ENCODE data around the gene KRT12.

The KRT12 gene

DNA sequence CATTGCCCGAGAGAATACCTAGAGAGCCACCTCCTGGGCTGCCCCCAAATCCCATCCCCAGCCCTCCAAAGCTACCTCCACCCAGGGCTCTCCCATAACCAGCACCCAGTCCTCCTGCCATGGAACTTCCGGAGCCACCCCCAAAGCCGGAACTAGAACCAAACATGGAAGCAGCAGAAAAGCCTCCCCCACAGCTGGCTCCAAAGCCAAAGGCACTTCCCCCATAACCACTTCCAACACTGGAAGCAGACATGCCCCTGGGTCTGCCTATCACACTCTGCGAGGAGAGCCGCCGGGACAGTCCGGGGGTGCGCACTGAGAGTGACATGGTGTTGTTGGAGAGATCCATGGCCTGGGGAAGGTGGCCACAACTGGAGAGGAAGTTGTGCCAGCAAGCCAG lies at the start of gene KRT12:
Gene KRT12 (minus strand): TSS at position 386 of the 400 bp plus-strand sequence. CDS start 37 bp downstream, at position 349.
- DNase-seq, result no peak

GRCh38 chr17:40916366-40916765 lies 49.3 kb upstream of the KRT12 start:
- no peak for DNase-seq

DNA sequence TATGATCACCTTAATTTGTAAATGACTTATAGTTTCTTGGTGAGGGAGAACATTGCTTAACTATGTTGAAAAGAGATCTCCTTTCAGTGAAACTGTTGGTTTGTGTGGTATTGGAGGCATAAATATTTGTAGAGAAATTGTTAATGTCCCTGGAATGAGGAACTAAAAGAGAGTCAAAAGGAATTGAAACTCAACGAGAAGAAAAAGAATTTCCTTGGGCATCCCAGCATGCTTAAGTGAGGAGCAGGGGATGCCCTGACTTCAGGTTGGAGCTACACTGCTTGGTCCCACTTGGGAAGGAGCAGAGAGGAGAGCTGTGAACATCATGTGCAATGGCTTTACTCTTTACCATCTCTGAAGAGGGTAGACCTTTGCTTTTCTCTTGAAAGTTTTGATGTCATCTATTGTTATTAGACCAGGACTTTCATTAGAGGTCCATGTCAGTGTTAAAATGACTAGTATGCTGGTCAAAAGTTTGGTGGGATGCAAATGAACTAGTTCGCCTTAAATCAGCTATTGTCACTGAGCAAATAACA lies 48.8 kb upstream of the KRT12 start:
- no peak for DNase-seq

GRCh38 chr17:40915199-40915661 lies 48.2 kb upstream of the KRT12 start:
- no peak for DNase-seq

GRCh38 chr17:40914075-40914855 lies 47.2 kb upstream of the KRT12 start:
- DNase-seq, result no peak

- DNase-seq, result no peak
Observed at GRCh38 chr17:40912486-40913210, 45.6 kb upstream of the KRT12 start.

GRCh38 chr17:40910441-40910841 lies 43.4 kb upstream of the KRT12 start:
- DNase-seq, result no peak

DNA sequence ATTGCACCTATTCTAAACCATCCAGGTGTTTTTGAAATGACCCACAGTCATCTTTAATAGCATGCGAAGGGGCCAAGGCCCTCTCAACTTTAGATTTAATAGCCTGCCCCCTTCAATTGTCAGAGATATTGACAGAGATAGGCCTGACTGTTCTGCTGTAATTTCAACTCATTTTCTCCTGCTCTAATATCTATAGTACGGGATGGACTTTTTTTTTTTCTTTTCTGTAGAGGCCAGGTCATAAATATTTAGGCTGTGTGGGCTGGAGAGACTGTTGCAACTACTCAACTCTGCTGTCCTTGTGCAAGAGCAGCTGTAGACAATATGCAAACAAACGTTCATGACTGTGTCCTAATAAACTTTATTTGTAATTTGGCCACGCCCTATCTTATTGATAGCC lies 42.7 kb upstream of the KRT12 start:
- DNase-seq, result no peak

GRCh38 chr17:40909351-40909750 lies 42.3 kb upstream of the KRT12 start:
- peak; percentile 80 for DNase-seq

- no peak for DNase-seq
Observed at GRCh38 chr17:40906613-40907012, 39.6 kb upstream of the KRT12 start.

- DNase-seq, result no peak
Observed at GRCh38 chr17:40905370-40905769, 38.3 kb upstream of the KRT12 start.

- DNase-seq, result no peak
Observed at GRCh38 chr17:40903129-40903847, 36.3 kb upstream of the KRT12 start.

- DNase-seq, result no peak
Observed at GRCh38 chr17:40902498-40902897, 35.5 kb upstream of the KRT12 start.

DNA sequence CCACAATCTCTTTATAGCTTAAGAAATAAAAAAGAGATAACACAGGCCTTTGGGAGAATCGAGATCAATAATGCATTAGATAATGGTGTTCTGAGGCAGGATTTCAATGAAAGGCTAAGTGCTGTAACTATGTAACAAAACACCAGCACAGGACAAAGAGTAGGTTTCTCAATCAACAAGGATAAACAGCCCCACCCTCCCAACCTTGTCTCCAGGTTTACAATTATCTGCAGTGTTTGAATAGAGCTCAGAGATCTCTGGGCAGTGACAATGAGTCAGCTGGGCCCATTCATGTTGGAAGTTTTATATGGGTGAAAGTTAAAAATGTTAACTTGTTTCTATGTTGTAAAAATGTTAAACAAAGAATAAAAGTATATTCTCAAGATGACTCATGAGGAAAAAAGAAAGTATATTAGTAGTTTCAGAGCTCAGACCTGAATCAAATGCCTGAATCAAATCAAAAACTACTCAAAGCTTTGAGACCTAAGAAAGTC lies 35.0 kb upstream of the KRT12 start:
- peak; percentile 9 for DNase-seq

DNA sequence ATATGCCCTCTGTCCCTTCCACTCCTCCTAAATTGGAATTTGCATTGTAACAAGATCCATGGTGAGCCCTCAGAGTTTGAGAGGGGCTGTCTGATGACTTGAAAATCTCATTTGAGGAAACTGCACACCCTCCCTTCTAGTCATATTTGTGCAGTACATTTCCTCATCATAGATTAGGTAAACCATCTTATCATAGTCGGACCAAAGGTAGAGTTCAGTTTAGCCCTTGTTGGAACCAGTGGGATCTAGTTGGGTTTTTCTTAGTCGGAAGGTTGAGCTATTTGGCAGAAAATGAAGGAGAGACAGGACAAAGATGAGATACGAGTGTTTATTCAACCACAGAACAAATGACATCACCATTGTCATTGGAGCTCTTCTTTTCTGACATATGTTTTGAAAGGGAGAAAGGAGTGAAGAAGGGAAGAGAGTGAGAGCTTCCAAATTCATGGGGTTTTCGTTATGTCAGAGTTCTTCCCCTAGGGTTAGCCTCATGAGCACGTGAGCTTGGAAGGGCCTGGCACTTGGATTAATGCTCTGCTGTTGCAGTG lies 33.9 kb upstream of the KRT12 start:
- no peak for DNase-seq

GRCh38 chr17:40896916-40897455 lies 30.0 kb upstream of the KRT12 start:
- no peak for DNase-seq

DNA sequence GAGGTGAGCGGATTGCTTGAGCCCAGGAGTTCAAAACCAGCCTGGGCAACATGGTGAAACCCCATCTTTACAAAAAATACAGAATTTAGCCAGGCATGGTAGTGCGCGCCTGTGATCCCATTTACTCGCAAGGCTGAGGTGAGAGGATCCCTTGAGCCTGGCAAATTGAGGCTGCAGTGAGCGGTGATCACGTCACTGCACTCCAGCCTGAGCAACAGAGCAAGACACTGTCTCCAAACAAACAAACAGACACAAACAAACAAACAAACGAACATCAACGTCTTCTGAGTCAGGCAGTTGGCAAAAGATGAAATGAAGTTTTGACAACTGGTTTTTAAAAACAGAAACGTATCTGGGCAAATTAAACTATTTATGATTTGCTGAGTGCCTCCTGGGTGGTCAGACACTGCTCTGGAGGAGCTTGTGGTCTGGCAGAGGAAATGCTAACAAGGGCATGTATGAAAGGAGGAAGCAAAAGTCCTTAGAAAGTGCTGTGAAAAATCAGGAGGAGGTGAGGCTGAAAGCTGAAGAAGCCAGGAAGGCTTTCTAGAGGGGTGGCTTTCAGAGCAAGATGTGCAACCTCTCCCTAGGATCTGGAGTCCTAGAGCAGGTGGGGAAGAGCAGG lies 28.2 kb upstream of the KRT12 start:
- DNase-seq, result no peak

DNA sequence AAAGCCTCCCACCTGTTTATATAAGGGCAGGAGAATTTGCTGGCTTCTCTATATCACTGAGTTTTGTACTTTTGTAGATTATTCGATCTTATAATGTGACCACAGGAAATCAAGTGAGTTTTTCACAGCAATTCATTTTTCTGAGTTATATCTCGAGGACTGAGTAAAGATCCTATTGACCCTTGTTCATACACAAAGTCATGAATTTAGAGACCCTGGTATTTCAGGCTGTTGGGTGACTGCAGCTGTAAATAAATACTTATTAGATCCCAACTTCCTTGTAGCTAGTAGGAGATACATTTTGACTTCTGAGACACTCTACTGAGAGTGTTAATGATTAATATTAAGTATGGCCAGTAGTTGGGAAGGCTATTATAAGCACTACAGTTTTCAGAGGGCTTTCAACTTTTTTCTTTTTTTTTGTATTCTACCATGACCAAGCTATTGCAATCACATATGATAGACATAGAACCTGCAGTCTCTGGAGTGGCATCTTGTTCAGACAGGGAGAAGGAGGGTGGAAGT lies 21.2 kb upstream of the KRT12 start:
- no peak for DNase-seq

- DNase-seq, result no peak
Observed at GRCh38 chr17:40886090-40886489, 19.1 kb upstream of the KRT12 start.

DNA sequence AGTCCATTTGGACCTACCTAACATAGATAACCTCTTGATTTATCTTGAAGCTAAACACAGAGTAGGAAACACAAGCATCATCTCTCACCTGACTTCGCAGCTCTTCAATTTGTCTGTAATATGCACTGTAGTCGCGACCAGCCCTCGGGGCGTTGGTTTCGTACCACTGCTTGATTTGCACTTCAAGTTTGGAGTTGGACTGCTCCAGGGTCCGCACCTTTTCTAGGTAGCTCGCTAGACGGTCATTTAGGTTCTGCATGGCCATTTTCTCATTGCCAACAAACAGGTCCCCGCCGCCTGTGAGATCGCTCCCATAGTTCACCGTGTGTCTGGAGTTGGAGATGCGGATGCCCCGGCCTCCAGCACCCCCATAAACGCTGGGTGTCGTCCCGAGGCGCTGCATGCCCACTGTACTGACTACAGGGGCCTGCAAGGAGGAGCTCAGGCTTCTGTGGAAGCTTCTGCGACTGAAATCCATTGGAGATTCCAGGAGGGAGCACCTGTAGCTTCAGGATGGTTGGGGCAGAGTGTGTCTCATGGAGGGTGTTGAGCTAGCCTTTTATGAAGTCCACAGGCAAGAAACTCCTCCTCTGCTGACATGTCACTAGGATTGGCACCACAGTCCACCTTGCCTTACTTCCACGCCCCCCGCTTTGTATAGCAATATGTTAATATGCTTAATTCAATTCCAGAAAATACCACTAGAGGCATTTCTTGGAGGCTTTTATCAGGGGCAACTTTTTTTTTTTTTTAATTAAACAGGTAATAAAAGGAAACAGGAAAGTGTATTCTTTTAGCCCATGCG lies 17.9 kb upstream of the KRT12 start, which contains the start of gene KRT20:
Gene KRT20 (minus strand): TSS at position 535 of the 805 bp plus-strand sequence. CDS start 57 bp downstream, at position 478.
- no peak for DNase-seq

All from activated CD4-positive, alpha-beta T cell treated with anti-CD3 and anti-CD28 coated beads for 48 hours (primary cell).